GM21360 (cell line): Measurements from ENCODE around the gene SH3BP1.

ENCODE experiments used
- ATAC-seq: cut with Tn5 transposase; IDR thresholded peaks from one replicate; pipeline ENCODE4 v1.9.1; 2021; ENCODE audit warnings: mild to moderate bottlenecking, moderate library complexity; ENCODE audit not compliant: unreplicated experiment

Gene SH3BP1

DNA sequence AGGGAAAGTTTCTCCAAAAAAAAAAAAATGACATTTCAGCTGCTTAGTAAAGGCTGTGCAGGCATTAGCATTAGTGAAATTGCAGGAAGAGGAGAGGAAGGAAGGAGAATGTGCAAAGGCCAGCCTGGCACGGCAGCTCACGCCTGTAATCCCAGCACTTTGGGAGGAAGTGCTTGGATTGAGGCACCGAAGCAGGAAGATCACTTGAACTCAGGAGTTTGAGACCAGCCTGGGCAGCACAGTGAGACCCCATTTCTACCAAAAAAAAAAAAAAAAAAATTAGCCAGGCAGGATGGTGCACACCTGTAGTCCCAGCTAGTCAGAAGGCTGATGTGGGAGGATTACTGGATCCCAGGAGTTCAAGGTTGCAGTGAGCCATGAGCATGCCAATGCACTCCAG, 65.2 kb downstream of the SH3BP1 start:
- no peak for ATAC-seq

DNA sequence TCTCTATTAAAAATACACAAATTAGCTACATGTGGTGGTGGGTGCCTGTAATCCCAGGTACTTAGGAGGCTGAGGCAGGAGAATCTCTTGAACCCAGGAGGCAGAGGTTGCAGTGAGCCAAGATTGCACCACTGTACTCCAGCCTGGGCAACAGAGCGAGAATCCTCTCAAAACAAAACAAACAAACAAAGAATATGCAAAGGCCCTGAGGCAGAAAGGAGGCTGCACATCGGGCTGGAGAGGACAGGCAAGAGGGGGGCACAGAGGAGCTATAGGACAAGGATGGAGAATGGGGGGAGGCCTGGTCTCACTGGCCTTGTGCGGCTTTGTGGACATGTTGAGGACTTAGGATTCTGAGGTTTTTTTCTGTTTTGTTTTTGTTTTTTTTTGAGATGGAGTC, 65.7 kb downstream of the SH3BP1 start:
- no peak for ATAC-seq
